H1 (cell line): ENCODE results near the gene SHC3.

ENCODE experiments used
- HDAC6 ChIP-seq: IDR thresholded peaks from one replicate; pipeline ENCODE4 v1.7.1; 2012; ENCODE audit warnings: low read depth, mild to moderate bottlenecking, inconsistent platforms, low read length, moderate library complexity
- JUN ChIP-seq: IDR thresholded peaks from 2 replicates; pipeline ENCODE4 v1.6.1; 2011; ENCODE audit warnings: low read depth, mild to moderate bottlenecking, improper control_type of control experiment, low read length
- POLR2A ChIP-seq, 2 experiments: IDR thresholded peaks; 1 replicate in 1 of 2; 2 replicates in 1 of 2; pipeline ENCODE4 v1.6.1; 2011; ENCODE audit warnings: low read depth in 2 of 2, low read length in 2 of 2, mild to moderate bottlenecking in 2 of 2; ENCODE audit errors: control extremely low read depth in 1 of 2
- TAF1 ChIP-seq: IDR thresholded peaks from 2 replicates; pipeline ENCODE4 v1.6.1; 2011; ENCODE audit warnings: mild to moderate bottlenecking, low read depth, low read length
- ZNF274 ChIP-seq: IDR thresholded peaks from 2 replicates; pipeline ENCODE4 v1.7.0; 2012; ENCODE audit warnings: low read length, borderline replicate concordance; ENCODE audit errors: extremely low read depth
- TF ChIP-seq, protein P1 (sequence below), 3 experiments: IDR thresholded peaks; 1 replicate in 2 of 3; 2 replicates in 1 of 3; pipeline versions ENCODE4 v1.5.1 to v1.6.1; 2011; ENCODE audit warnings: low read length in 3 of 3, mild to moderate bottlenecking in 3 of 3, inconsistent platforms in 2 of 3, low read depth in 1 of 3, moderate library complexity in 1 of 3; ENCODE audit not compliant: insufficient read depth in 1 of 3; ENCODE audit errors: control extremely low read depth in 1 of 3
- TF ChIP-seq, protein P2 (sequence below): IDR thresholded peaks from 2 replicates; pipeline ENCODE4 v1.6.1; 2011; ENCODE audit warnings: low read length, improper control_type of control experiment
- TF ChIP-seq, protein P3 (sequence below): IDR thresholded peaks from 2 replicates; pipeline ENCODE4 v1.6.1; 2012; ENCODE audit warnings: inconsistent platforms
- TF ChIP-seq, protein P4 (sequence below): IDR thresholded peaks from 2 replicates; pipeline ENCODE4 v1.6.1; 2012; ENCODE audit warnings: inconsistent platforms

DNA sequence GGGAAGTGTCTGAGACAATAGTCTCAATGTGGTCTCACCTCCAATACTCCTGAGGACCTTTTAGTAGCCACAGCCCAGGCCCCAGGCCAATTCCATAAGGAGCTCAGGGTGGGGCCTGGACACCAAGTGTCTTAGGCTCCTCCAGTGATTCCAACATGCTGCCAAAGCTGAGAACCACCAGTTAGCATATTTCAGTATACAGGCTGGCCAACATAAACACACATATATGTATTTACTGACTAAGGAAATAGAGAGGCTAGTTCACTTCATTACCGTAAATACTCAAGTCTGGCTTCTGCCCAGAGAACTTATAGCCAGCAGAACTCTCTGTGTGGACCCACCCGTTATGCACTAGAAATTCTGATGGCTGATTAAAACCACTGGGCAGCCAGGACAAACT lies 163.3 kb downstream of the SHC3 start:
- TF ChIP-seq, protein P1, sequence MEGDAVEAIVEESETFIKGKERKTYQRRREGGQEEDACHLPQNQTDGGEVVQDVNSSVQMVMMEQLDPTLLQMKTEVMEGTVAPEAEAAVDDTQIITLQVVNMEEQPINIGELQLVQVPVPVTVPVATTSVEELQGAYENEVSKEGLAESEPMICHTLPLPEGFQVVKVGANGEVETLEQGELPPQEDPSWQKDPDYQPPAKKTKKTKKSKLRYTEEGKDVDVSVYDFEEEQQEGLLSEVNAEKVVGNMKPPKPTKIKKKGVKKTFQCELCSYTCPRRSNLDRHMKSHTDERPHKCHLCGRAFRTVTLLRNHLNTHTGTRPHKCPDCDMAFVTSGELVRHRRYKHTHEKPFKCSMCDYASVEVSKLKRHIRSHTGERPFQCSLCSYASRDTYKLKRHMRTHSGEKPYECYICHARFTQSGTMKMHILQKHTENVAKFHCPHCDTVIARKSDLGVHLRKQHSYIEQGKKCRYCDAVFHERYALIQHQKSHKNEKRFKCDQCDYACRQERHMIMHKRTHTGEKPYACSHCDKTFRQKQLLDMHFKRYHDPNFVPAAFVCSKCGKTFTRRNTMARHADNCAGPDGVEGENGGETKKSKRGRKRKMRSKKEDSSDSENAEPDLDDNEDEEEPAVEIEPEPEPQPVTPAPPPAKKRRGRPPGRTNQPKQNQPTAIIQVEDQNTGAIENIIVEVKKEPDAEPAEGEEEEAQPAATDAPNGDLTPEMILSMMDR (IDR thresholded peaks at IDR 0.05; ENCODE audit: control extremely low read depth in 1 of 3, insufficient read depth in 1 of 3, low read depth in 1 of 3, low read length in 3 of 3): no peak
- TF ChIP-seq TAF1 (no peak), POLR2A (IDR thresholded peaks at IDR 0.05; ENCODE audit: control extremely low read depth in 1 of 2, low read depth in 2 of 2, low read length in 2 of 2) (no peak), ZNF274 (no peak), JUN (no peak), HDAC6 (no peak)
- TF ChIP-seq, protein P2, sequence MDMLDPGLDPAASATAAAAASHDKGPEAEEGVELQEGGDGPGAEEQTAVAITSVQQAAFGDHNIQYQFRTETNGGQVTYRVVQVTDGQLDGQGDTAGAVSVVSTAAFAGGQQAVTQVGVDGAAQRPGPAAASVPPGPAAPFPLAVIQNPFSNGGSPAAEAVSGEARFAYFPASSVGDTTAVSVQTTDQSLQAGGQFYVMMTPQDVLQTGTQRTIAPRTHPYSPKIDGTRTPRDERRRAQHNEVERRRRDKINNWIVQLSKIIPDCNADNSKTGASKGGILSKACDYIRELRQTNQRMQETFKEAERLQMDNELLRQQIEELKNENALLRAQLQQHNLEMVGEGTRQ: no peak
- TF ChIP-seq, protein P3, sequence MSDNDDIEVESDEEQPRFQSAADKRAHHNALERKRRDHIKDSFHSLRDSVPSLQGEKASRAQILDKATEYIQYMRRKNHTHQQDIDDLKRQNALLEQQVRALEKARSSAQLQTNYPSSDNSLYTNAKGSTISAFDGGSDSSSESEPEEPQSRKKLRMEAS: no peak
- TF ChIP-seq, protein P4, sequence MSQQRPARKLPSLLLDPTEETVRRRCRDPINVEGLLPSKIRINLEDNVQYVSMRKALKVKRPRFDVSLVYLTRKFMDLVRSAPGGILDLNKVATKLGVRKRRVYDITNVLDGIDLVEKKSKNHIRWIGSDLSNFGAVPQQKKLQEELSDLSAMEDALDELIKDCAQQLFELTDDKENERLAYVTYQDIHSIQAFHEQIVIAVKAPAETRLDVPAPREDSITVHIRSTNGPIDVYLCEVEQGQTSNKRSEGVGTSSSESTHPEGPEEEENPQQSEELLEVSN: no peak
